Stimulated activated CD4-positive, alpha-beta T cell treated with anti-CD3 and anti-CD28 coated beads, Interleukin-4, amount 100 ng/mL, for 24 hours (primary cell): ENCODE results near the gene PLEKHM2.

Experiments used
- DNase-seq: peaks from one replicate; pipeline ENCODE4 v3.0.0-alpha.2; 2020

The PLEKHM2 gene

GRCh38 chr1:15727021-15727420, 42.9 kb downstream of the PLEKHM2 start:
- DNase-seq = no peak

- no peak for DNase-seq
Measured at GRCh38 chr1:15727424-15727823, 43.3 kb downstream of the PLEKHM2 start.

GRCh38 chr1:15727866-15728534, 43.9 kb downstream of the PLEKHM2 start:
- DNase-seq = no peak

- DNase-seq = no peak
Measured at GRCh38 chr1:15728937-15729657, 45.0 kb downstream of the PLEKHM2 start.

- DNase-seq = no peak
Measured at GRCh38 chr1:15730423-15730822, 46.3 kb downstream of the PLEKHM2 start.

GRCh38 chr1:15730936-15731335, 46.8 kb downstream of the PLEKHM2 start:
- DNase-seq = no peak

- no peak for DNase-seq
Measured at GRCh38 chr1:15731735-15732685, 47.9 kb downstream of the PLEKHM2 start.

- DNase-seq = no peak
Measured at GRCh38 chr1:15732686-15733081, 48.6 kb downstream of the PLEKHM2 start.

- DNase-seq = no peak
Measured at GRCh38 chr1:15733218-15733725, 49.2 kb downstream of the PLEKHM2 start.

- DNase-seq = no peak
Measured at GRCh38 chr1:15733726-15734226, 49.7 kb downstream of the PLEKHM2 start.

- DNase-seq = no peak
Measured at GRCh38 chr1:15734296-15734695, 50.2 kb downstream of the PLEKHM2 start.

- DNase-seq = no peak
Measured at GRCh38 chr1:15734901-15735300, 50.8 kb downstream of the PLEKHM2 start.

GRCh38 chr1:15735304-15736037, 51.4 kb downstream of the PLEKHM2 start:
- DNase-seq = no peak

- no peak for DNase-seq
Measured at GRCh38 chr1:15736038-15736891, 52.1 kb downstream of the PLEKHM2 start, which contains the start of gene SLC25A34. Gene SLC25A34, plus strand, starts transcription at chr1:15736258. Its CDS starts 228 bp downstream, at chr1:15736486.

- no peak for DNase-seq
Measured at GRCh38 chr1:15736892-15737261, 52.8 kb downstream of the PLEKHM2 start.

- no peak for DNase-seq
Measured at GRCh38 chr1:15737324-15738319, 53.5 kb downstream of the PLEKHM2 start.

GRCh38 chr1:15738416-15739113, 54.4 kb downstream of the PLEKHM2 start:
- DNase-seq = no peak

GRCh38 chr1:15739259-15739658, 55.1 kb downstream of the PLEKHM2 start:
- no peak for DNase-seq

GRCh38 chr1:15739745-15740144, 55.6 kb downstream of the PLEKHM2 start:
- DNase-seq = no peak
